ENCODE results near the gene NOVA1.

Gene NOVA1

GRCh38 chr14:26443654-26444053, 154.2 kb downstream of the NOVA1 start:
- no peak for DNase-seq

GRCh38 chr14:26429205-26429604, 168.6 kb downstream of the NOVA1 start:
- no peak for DNase-seq

DNA sequence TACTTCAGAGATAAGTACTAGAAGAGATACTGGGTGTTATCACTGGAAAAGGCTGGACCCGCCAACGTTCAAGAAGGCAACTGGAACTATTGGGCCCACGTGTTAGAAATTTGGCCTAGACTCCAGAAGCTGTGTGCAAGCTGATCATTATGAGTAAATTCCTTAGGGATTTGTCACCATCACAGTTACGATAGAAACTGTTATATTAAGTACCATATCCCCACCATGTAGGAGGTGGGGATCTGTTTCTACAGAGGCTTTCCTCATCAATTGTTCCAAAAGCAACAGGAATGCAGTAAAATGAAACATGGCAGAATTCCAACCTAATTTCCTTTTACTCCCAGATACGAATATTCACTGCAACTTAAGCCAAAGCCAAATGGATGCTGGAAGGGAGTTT, 170.7 kb downstream of the NOVA1 start:
- no peak for DNase-seq

- DNase-seq = no peak
These were observed 173.3 kb downstream of the NOVA1 start for GRCh38 chr14:26424537-26424936.

DNA sequence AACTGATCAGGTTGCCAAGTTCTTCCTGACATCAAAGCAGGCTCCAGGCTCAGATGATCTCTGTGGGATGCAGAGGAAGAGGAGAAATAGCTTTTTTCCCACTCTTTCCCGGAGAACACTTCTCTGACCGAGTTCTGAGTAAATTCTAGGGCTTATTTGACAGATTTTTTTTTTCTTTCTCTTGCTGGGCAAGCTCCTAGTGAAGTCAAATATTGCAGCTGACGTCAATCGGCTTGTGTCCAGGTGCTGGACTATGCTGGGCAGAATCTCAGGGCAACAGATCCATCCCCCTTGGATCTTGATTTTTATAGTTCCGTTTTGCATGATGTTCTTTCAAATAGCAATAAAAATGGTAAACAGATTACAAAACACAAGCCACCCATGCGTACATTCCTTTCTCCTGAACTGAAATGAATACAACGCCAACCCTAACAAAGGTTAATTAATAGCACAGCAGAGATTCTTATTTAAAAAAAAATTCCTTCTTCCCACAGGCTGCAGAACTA, 182.2 kb downstream of the NOVA1 start:
- no peak for DNase-seq

DNA sequence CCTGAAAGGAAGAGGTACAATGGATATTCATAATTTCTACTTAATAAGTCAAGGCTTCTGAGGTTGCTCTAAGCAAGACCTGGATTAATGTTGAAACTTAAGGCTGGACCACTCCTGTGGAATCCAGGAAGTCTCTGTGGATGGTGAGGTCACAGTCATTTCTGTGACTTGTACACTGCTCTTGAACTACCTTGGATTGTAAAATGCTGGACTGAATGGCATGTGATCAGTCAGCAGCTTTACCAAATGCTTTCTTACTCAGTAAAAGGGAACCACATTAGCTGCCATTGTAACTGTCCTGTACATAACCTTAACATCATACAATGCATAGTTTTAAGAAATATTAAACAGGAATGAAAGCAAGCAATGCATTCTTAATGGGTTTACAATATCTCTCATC, 182.9 kb downstream of the NOVA1 start:
- DNase-seq = no peak

GRCh38 chr14:26414103-26414502, 183.7 kb downstream of the NOVA1 start:
- no peak for DNase-seq

DNA sequence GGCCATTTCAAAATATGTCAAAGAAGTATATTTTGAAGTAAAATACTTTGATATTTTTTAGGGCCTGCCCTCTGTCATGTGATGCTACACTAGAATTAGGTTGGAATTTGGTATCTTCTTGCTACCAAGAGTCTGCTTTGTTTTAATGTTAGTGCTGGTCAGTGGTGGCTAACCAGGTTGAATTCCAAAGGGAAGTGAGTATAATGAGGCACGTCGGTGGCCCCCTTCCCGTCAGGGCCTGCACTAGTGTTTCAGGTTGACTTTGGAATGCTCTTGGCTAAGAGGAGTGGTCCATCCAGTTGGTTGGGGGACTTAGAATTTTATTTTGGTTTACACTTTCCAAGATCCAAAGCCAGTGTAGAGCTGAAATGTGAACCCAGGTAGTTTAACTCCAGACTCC, 185.4 kb downstream of the NOVA1 start:
- no peak for DNase-seq

DNA sequence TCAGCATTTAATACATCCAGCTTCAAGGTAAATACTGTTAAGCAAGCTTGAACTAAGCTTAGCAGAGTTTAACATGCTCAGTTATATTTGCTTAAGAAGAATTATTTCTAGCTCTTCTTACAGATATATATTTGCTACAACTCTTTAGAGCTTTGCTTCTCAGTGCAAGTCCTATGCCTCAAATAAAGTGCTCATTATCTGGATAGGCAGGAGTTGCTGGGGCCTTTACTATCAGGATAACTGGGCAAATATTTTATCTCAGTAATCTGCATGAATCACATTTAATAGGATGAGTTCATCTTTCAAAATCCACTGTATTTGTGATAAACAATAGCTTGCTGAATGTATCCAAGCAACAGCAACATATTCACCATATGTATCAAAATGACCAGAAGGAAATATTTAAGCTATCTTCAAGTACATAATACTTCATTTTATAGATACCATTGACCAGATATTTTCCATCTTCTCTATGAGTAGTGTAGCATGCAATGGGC, 187.6 kb downstream of the NOVA1 start:
- DNase-seq = no peak

DNA sequence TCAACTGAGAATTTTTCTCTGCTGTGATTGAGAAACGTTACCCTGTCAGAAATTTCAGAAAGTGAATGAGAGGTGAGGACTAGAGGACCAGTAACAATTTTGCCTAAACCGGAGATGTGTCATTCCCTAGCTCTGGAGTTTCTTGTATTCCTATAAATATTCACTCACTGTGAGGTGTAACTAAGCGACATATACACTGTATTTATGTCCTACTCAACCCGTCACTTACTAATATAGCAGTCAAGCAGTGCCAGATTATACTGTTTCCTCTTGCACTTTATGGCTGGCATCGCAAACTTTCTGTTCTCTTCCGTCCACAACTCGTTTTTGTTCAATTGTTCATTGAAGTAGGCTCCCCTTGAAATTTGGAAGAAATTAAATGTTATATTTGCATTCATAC, 192.9 kb downstream of the NOVA1 start:
- DNase-seq = no peak

DNA sequence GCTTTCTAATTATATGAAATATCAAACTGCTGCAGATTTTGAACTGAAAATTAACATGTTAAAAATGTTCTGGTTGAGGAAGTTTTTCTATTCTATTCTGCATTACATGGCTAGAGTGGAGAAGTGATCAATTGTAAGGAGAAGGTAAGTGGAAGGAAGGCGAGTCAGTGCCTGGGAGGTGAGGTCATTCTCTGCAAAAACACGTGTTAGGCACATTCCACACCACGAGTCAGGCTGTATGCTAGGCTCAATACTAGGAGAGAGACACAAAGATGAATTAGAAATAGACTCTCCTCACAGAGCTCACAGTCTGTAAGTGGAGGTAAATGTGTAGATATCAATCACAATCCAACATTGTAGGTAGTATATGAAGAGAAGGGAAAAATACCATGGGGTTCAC, 194.1 kb downstream of the NOVA1 start:
- no peak for DNase-seq

DNA sequence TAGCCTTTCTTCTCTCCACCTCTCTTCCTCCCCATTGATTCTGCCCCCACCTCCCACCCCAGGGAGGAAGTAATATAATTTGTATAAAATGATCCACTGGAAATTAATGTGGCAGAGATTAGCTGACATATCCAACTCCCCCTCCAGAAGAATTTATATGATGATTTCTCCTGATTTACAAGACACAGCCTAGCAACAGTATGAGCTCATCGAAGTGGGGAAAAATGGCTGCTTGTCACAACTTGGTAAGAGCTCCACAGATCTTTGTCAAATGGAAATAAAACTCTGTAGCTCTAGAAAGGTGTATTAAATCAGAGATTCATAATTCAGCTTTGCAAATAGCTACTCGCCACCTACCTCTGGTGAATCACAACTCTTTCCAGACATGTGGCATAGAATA, 195.7 kb downstream of the NOVA1 start:
- no peak for DNase-seq

DNA sequence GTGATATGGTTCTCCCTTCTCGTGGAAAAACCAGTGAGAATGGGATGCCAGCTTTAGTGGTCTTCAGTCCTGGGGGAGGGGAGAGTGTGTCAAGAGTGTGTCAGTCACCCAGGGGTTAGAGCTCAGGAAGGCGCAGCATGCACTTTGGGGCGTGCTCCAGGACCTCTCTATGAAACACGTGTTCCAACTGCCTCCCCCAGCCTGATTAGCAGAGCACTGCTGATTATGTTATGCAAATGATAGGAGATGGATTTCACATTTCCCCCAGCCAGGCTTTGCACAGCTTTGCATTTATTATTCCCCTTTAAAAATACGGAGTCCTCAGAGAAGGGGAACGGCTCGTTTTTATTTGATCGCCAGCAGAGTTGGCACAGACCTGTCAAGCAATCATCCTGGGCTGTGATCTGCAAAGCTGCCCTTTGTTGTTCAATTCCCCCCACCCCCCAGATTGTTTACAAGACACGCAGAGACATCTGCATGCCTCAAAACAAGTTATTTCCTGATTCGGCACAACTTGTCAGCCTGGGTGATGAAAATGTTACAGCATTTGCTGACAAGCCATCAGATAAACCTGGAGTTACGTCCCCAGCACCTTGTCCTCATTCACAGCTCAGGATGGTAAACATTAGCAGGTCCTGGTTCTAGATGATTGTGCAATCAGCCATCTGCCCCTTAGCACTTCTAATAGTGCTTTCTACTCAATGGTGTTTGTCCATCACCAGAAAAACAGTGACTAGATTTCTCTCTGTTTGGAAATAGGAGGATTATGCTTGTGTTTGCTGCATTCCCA, 196.5 kb downstream of the NOVA1 start:
- DNase-seq = no peak

- no peak for DNase-seq
These were observed 197.5 kb downstream of the NOVA1 start for GRCh38 chr14:26400373-26400772.

DNA sequence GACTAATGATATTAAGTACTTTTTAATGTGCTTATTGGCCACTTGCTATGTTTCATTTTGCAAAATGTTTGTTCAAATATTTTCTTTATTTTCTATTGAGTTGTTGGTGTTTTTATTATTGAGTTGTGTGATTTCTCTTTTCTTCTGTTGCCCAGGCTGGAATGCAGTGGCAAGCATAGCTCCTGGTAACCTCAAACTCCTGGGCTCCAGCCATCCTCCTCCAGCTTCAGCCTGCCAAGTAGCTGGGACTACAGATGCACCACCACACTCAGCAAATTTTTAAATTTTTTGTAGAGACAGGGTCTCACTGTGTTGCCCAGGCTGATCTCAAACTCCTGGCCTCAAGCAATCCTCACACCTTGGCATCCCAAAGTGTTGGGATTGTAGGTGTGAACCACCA, 199.2 kb downstream of the NOVA1 start:
- no peak for DNase-seq

Measured in central memory CD4-positive, alpha-beta T cell (primary cell).